H1 (cell line): ENCODE data around the gene CFLAR. TPM values are rescaled to one million over a fixed set of nuclear protein-coding genes. Genes with fewer than 3 reads are reported as not detected.

ENCODE experiments used
- CTCF ChIA-PET: fragments of 300-600 bp; sonication (Branson Sonifier 250); formaldehyde crosslinking; loops from one replicate; lab custom pipeline; 2021; ENCODE audit not compliant: partially characterized antibody; lab: Charles Lee
- POLR2A ChIA-PET: fragments of 300-600 bp; sonication (Branson Sonifier 250); formaldehyde crosslinking; loops from one replicate; lab custom pipeline; 2021; ENCODE audit warnings: inconsistent platforms; ENCODE audit not compliant: partially characterized antibody; lab: Charles Lee
- DNase-seq, 2 experiments: peaks; one replicate each; pipeline versions ENCODE4 v3.0.0 to v3.0.0-alpha.2; 2010 to 2022; ENCODE audit warnings: low spot score in 2 of 2, low read depth in 1 of 2, mixed read lengths in 1 of 2
- FAIRE-seq: peaks from 2 replicates; lab custom pipeline; 2011; peaks lifted over from hg19 to GRCh38; lab: Jason Lieb, UNC
- H2AFZ ChIP-seq: 2 replicates; pipeline ENCODE4 v1.8.1; 2012; ENCODE audit warnings: low read length, inconsistent platforms
- H2AK5ac ChIP-seq: 2 replicates; pipeline ENCODE4 v1.6.1; 2013; ENCODE audit warnings: low read depth, low read length
- H2BK120ac ChIP-seq: replicated peaks from 2 replicates; pipeline ENCODE3; 2013; ENCODE audit warnings: low read depth, low read length, inconsistent platforms
- H2BK12ac ChIP-seq: 2 replicates; pipeline ENCODE4 v1.6.1; 2013; ENCODE audit warnings: low read depth, low read length
- H2BK15ac ChIP-seq: 2 replicates; pipeline ENCODE4 v1.6.1; 2013; ENCODE audit warnings: low read length
- H2BK20ac ChIP-seq: 2 replicates; pipeline ENCODE4 v1.6.1; 2013; ENCODE audit warnings: low read length
- H2BK5ac ChIP-seq: 2 replicates; pipeline ENCODE4 v1.6.1; 2013; ENCODE audit warnings: low read depth, low read length
- H3K14ac ChIP-seq: 2 replicates; pipeline ENCODE4 v1.6.1; 2013; ENCODE audit warnings: inconsistent platforms; ENCODE audit not compliant: insufficient read length
- H3K18ac ChIP-seq: 2 replicates; pipeline ENCODE4 v1.6.1; 2013; ENCODE audit warnings: low read length; ENCODE audit errors: extremely low read depth
- H3K23ac ChIP-seq: 2 replicates; pipeline ENCODE4 v1.6.1; 2013; ENCODE audit warnings: inconsistent platforms; ENCODE audit not compliant: insufficient read length
- H3K23me2 ChIP-seq: 2 replicates; pipeline ENCODE4 v1.6.1; 2013; ENCODE audit warnings: low read depth, low read length
- H3K27ac ChIP-seq: 2 replicates; pipeline ENCODE4 v1.6.1; 2011; ENCODE audit warnings: low read depth, low read length, inconsistent platforms
- H3K27me3 ChIP-seq, 4 experiments: replicated peaks in 1 of 4; 1 replicate in 1 of 4; 2 replicates in 3 of 4; pipeline versions ENCODE4 v1.6.1 to v1.8.1; 2011 to 2013; ENCODE audit warnings: low read length in 3 of 4, mild to moderate bottlenecking in 3 of 4, inconsistent platforms in 2 of 4, mixed read lengths in 2 of 4, moderate library complexity in 1 of 4; ENCODE audit not compliant: control insufficient read depth in 3 of 4, insufficient read depth in 3 of 4; ENCODE audit errors: extremely low read depth in 1 of 4
- H3K36me3 ChIP-seq, 4 experiments: 2 replicates each; pipeline versions ENCODE4 v1.6.1 to v1.8.1; 2011 to 2013; ENCODE audit warnings: mild to moderate bottlenecking in 4 of 4, low read length in 3 of 4, moderate library complexity in 2 of 4, control low read depth in 1 of 4, inconsistent platforms in 1 of 4; ENCODE audit not compliant: insufficient read depth in 4 of 4, control insufficient read depth in 2 of 4
- H3K4ac ChIP-seq: replicated peaks from 2 replicates; pipeline ENCODE3; 2013; ENCODE audit warnings: low read length, low read depth, mixed read lengths, inconsistent platforms; ENCODE audit not compliant: insufficient read length
- H3K4me1 ChIP-seq, 4 experiments: replicated peaks in 1 of 4; 1 replicate in 1 of 4; 2 replicates in 3 of 4; pipeline versions ENCODE4 v1.6.1 to v1.8.1; 2011 to 2013; ENCODE audit warnings: low read length in 3 of 4, inconsistent platforms in 2 of 4, mixed read lengths in 1 of 4; ENCODE audit not compliant: insufficient read depth in 4 of 4, control insufficient read depth in 3 of 4
- H3K4me2 ChIP-seq, 2 experiments: 2 replicates each; pipeline versions ENCODE4 v1.6.1 to v1.8.1; 2011 to 2013; ENCODE audit warnings: low read depth in 2 of 2, low read length in 2 of 2, control low read depth in 1 of 2, inconsistent platforms in 1 of 2, mild to moderate bottlenecking in 1 of 2; ENCODE audit not compliant: insufficient read depth in 1 of 2
- H3K4me3 ChIP-seq, 4 experiments: fragments of 200-600, 300-600 bp in 1 of 4; sonication (generic), shearing (Covaris generic), sonication (Bioruptor Twin) in 1 of 4; 2 replicates each; pipeline versions ENCODE4 v1.5.1 to v1.8.1; 2011 to 2016; ENCODE audit warnings: low read length in 4 of 4, low read depth in 3 of 4, control low read depth in 2 of 4, inconsistent platforms in 2 of 4, mild to moderate bottlenecking in 2 of 4, mixed read lengths in 1 of 4, moderate library complexity in 1 of 4; ENCODE audit not compliant: insufficient read depth in 2 of 4; ENCODE audit errors: extremely low read depth in 1 of 4
- H3K56ac ChIP-seq: replicated peaks from 2 replicates; pipeline ENCODE3; 2013; ENCODE audit warnings: low read depth, mild to moderate bottlenecking, mixed read lengths, low read length, inconsistent platforms; ENCODE audit not compliant: insufficient read length
- H3K79me1 ChIP-seq: 2 replicates; pipeline ENCODE4 v1.6.1; 2013; ENCODE audit warnings: low read depth, low read length, control low read depth
- H3K79me2 ChIP-seq, 2 experiments: 2 replicates each; pipeline versions ENCODE4 v1.6.1 to v1.8.1; 2012 to 2013; ENCODE audit warnings: low read length in 2 of 2, mild to moderate bottlenecking in 2 of 2, inconsistent platforms in 1 of 2; ENCODE audit not compliant: insufficient read depth in 2 of 2, control insufficient read depth in 1 of 2
- H3K9ac ChIP-seq, 4 experiments: replicated peaks in 1 of 4; 1 replicate in 1 of 4; 2 replicates in 3 of 4; pipeline versions ENCODE4 v1.6.1 to v1.8.1; 2011 to 2013; ENCODE audit warnings: low read depth in 3 of 4, low read length in 3 of 4, control low read depth in 2 of 4, mild to moderate bottlenecking in 2 of 4, moderate library complexity in 2 of 4, inconsistent platforms in 1 of 4; ENCODE audit errors: extremely low read depth in 1 of 4
- H3K9me3 ChIP-seq, 2 experiments: 2 replicates each; pipeline versions ENCODE4 v1.6.1 to v1.8.1; 2012 to 2013; ENCODE audit warnings: mild to moderate bottlenecking in 2 of 2, moderate library complexity in 2 of 2, control low read depth in 1 of 2, inconsistent platforms in 1 of 2, low read depth in 1 of 2, low read length in 1 of 2, mixed read lengths in 1 of 2; ENCODE audit not compliant: insufficient read depth in 2 of 2
- H4K20me1 ChIP-seq, 2 experiments: replicated peaks in 1 of 2; 2 replicates each; pipeline versions ENCODE3 to v1.8.1; 2011 to 2013; ENCODE audit warnings: inconsistent platforms in 2 of 2, low read length in 2 of 2, mild to moderate bottlenecking in 1 of 2; ENCODE audit not compliant: insufficient read depth in 2 of 2, control insufficient read depth in 1 of 2
- H4K5ac ChIP-seq: 2 replicates; pipeline ENCODE4 v1.6.1; 2013; ENCODE audit warnings: low read length, low read depth, mixed read lengths, inconsistent platforms; ENCODE audit not compliant: insufficient read length
- H4K8ac ChIP-seq: 2 replicates; pipeline ENCODE4 v1.8.0; 2013; ENCODE audit warnings: mild to moderate bottlenecking, moderate library complexity, low read length, inconsistent platforms; ENCODE audit not compliant: insufficient read depth; ENCODE audit errors: extremely low read depth
- H4K91ac ChIP-seq: replicated peaks from 2 replicates; pipeline ENCODE3; 2013; ENCODE audit warnings: low read length, mixed read lengths, inconsistent platforms; ENCODE audit not compliant: insufficient read length
- CBX5 ChIP-seq: fragments of 300-800, 300-1000 bp; sonication (generic); IDR thresholded peaks from 2 replicates; pipeline ENCODE4 v1.7.1; 2016; ENCODE audit warnings: antibody characterized with exemption, low read length, low read depth
- CTBP2 ChIP-seq: IDR thresholded peaks from 2 replicates; pipeline ENCODE4 v1.7.0; 2011; ENCODE audit warnings: borderline replicate concordance, mild to moderate bottlenecking, moderate library complexity, mixed read lengths, low read length; ENCODE audit not compliant: insufficient read depth, insufficient read length
- GTF2F1 ChIP-seq: IDR thresholded peaks from 2 replicates; pipeline ENCODE4 v1.6.1; 2012; ENCODE audit warnings: low read depth, low read length, improper control_type of control experiment, borderline replicate concordance
- POLR2AphosphoS5 ChIP-seq: IDR thresholded peaks from 2 replicates; pipeline ENCODE4 v1.6.1; 2011; ENCODE audit warnings: low read depth, low read length
- POU5F1 ChIP-seq: IDR thresholded peaks from 2 replicates; pipeline ENCODE4 v1.6.1; 2011; ENCODE audit warnings: low read depth, mild to moderate bottlenecking, low read length, moderate library complexity
- SAP30 ChIP-seq: fragments of 300-600 bp; sonication (generic); IDR thresholded peaks from 2 replicates; pipeline ENCODE4 v1.7.1; 2012; ENCODE audit warnings: low read length, moderate library complexity, mild to moderate bottlenecking, inconsistent platforms; ENCODE audit not compliant: insufficient read depth, insufficient replicate concordance
- SIX5 ChIP-seq: IDR thresholded peaks from 2 replicates; pipeline ENCODE4 v1.6.1; 2011; ENCODE audit warnings: mild to moderate bottlenecking, low read depth, low read length
- SP2 ChIP-seq: IDR thresholded peaks from 2 replicates; pipeline ENCODE4 v1.6.1; 2012; ENCODE audit warnings: mild to moderate bottlenecking, low read length, inconsistent platforms
- SP4 ChIP-seq: IDR thresholded peaks from 2 replicates; pipeline ENCODE4 v1.6.1; 2012; ENCODE audit warnings: low read length, inconsistent platforms
- SRF ChIP-seq: IDR thresholded peaks from 2 replicates; pipeline ENCODE4 v1.6.1; 2011; ENCODE audit warnings: mild to moderate bottlenecking, low read depth, low read length, moderate library complexity
- SUZ12 ChIP-seq: fragments of 200-600 bp; sonication (generic); IDR thresholded peaks from 2 replicates; pipeline ENCODE4 v1.6.1; 2012; ENCODE audit warnings: mild to moderate bottlenecking, inconsistent platforms, low read length, moderate library complexity, mixed read lengths
- TBP ChIP-seq: IDR thresholded peaks from 2 replicates; pipeline ENCODE4 v1.6.1; 2011; ENCODE audit warnings: low read depth, low read length, improper control_type of control experiment
- TCF12 ChIP-seq: IDR thresholded peaks from 2 replicates; pipeline ENCODE4 v1.6.1; 2011; ENCODE audit warnings: low read depth, mild to moderate bottlenecking, low read length
- WGBS, 2 experiments: shearing (Covaris generic) in 1 of 2; methylation state at CpG; one replicate each; pipeline versions ENCODE4 v1.1.6 to v1.1.7; 2013 to 2015; ENCODE audit warnings: low lambda C conversion rate in 2 of 2, mixed read lengths in 2 of 2, inconsistent platforms in 1 of 2, low coverage in 1 of 2, missing lambda C conversion rate in 1 of 2; ENCODE audit not compliant: insufficient replicate concordance in 2 of 2, insufficient coverage in 1 of 2, insufficient read length in 1 of 2; ENCODE audit errors: extremely low coverage in 1 of 2, missing lambda C conversion rate in 1 of 2; 5-methylcytosine and 5-hydroxymethylcytosine counted together
- polyA plus RNA-seq, 7 experiments: library from polyadenylated mRNA; depleted of rRNA in 3 of 7; stranded (reverse) in 5 of 7; unstranded in 2 of 7; fragments of >200 nt in 5 of 7; fragments of 200-250 nt in 2 of 7; gene quantifications; 1 replicate in 5 of 7; 2 replicates in 1 of 7; 4 replicates in 1 of 7; pipeline versions ENCODE4 v1.2.1 to v1.2.3, GENCODE V29; 2011 to 2013; ENCODE audit warnings: missing spikeins in 2 of 7, mixed read lengths in 2 of 7
- total RNA-seq: library from RNA; stranded (reverse); fragmentation: NEBNext Ultra II Directional; extraction: Animal tissue kit (Norgen Biotek cat#: 25700); gene quantifications from 2 replicates; pipeline ENCODE4 v1.2.1, GENCODE V29; 2021

Gene CFLAR
- total and polyA plus RNA-seq, 2 of the 8 experiments (the other 6 are each of a cell fraction or from before 2014, with no cell fraction given): 1.1 to 3.9 TPM

DNA sequence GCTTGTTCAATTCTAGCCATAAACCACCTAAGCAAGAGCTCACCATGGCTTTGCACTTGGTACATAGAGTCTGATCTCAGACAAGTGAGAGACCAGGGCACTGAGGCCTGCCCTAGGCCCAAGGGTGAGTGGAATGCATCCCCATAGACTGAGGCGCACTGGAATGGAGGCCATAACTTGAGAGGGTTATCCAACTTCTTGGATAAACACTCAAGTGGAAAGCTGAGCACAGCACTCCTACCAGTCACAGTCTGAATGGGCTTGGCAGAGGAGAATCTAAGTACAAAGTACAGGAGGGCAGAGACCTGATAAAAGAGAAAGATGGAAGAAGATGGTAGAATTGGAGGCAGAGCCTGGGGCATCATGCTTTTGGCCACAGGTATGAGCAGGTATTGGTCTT lies 36.6 kb downstream of the CFLAR start:
- H2BK120ac ChIP-seq: no peak overlapping the region
- no peak overlapping the region for H3K14ac ChIP-seq
- no peaks in the 10 kb centered on the region for H4K20me1 ChIP-seq
- H2AFZ ChIP-seq: no peak overlapping the region
- H3K9ac ChIP-seq: no peak overlapping the region
- no peaks in the 10 kb centered on the region for H3K23me2 ChIP-seq
- no peaks in the 10 kb centered on the region for H3K36me3 ChIP-seq
- no peak for FAIRE-seq
- no peak overlapping the region for H2AK5ac ChIP-seq
- H4K91ac ChIP-seq: no peak overlapping the region
- H3K79me1 ChIP-seq: no peaks in the 10 kb centered on the region
- CTCF ChIA-PET: interaction anchor here (0.9 to 2.0 kb wide), 4 partner anchors 25 to 189 kb away, joined by 3 to 6 read pairs (median 3); partner anchors contain the start of genes CFLAR and ORC2
- H3K4me2 ChIP-seq: no peak overlapping the region
- no peak overlapping the region for H4K5ac ChIP-seq
- no peak for DNase-seq
- no peak overlapping the region for H3K4ac ChIP-seq
- H3K79me2 ChIP-seq: no peaks in the 10 kb centered on the region
- no peak overlapping the region for H3K18ac ChIP-seq
- H2BK15ac ChIP-seq: no peak overlapping the region
- H3K4me1 ChIP-seq: no peaks in the 10 kb centered on the region
- H3K56ac ChIP-seq: no peak overlapping the region
- H3K27ac ChIP-seq: no peak overlapping the region
- no peak overlapping the region for H2BK12ac ChIP-seq
- POLR2A ChIA-PET: interaction anchor here (0.7 to 1.0 kb wide), 2 partner anchors 27 to 189 kb away, joined by 3 read pairs; partner anchors contain the start of gene ORC2
- H3K27me3 ChIP-seq: no peaks in the 10 kb centered on the region
- no peak overlapping the region for H3K4me3 ChIP-seq
- H4K8ac ChIP-seq: no peak overlapping the region
- H3K9me3 ChIP-seq: no peaks in the 10 kb centered on the region
- no peak overlapping the region for H3K23ac ChIP-seq
- 87% methylated on average over 1 of the region's 1 CpG; no CpG with 5 or more reads in 1 of the 2 experiments for WGBS, 2 experiments
- H2BK20ac ChIP-seq: no peak overlapping the region
- no peak overlapping the region for H2BK5ac ChIP-seq
- TF ChIP-seq SRF (no peak), SP2 (no peak), TCF12 (no peak), POU5F1 (no peak), CBX5 (no peak), GTF2F1 (no peak), TBP (no peak), POLR2AphosphoS5 (no peak), SUZ12 (no peak), CTBP2 (no peak), SP4 (no peak), SIX5 (no peak), SAP30 (no peak)
